HG03439 (cell line): ENCODE results near the gene PDZRN3.

ENCODE experiments used
- ATAC-seq: cut with Tn5 transposase; IDR thresholded peaks from one replicate; pipeline ENCODE4 v1.9.1; 2021; ENCODE audit warnings: mild to moderate bottlenecking, moderate library complexity; ENCODE audit not compliant: unreplicated experiment

The PDZRN3 gene

DNA sequence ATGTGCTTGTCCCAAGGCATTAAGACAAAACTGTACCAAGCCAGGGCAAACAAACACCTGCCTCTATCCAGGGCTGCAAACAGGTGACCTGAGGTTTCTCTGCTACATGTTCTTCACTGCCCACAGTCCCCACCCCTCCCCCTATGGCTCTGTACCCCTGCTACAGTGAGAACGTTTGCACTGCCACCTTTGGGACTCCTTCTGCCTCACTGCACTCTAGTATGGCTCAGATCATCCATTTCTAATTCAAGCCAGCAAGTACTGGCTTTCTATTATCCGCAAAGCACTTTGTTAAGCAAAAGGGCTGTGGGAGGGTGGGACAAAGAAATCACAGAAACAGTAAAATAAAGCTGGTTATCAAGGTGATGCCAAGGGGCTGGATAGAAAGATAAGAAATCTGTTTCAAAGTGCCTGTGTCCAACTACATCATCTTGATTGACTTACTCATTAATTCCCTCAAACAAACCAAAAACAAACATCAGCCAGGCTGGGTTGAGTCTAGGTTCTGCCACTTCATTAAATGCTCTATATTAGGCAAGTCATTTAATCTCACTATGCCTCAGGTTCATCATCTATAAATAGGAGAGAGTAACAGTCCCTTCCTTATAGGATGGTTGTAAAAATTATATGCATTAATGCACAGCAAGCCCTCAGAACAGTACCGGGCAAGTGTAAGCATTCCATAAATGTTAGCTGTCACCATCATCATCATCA lies 95.3 kb downstream of the PDZRN3 start:
- no peak for ATAC-seq

DNA sequence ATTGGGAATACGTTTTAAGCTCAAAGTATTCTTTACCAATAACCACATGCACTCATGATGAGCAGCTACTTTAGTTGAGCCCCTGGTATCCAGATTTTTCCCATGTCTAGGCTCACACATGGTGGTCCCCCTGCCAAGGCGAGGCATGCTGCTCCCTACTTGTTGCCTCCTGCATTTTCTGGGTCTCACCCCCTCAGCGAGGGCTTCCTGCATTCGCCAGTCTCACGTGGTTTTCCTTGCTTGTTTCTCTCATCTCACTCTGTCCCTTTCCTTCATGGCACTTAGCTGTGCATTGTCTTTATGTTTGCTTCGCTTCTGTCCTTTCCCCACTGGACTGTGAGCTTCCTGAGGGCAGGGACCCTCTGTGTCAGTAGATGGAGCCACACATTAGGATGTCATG lies 99.2 kb downstream of the PDZRN3 start:
- no peak for ATAC-seq

DNA sequence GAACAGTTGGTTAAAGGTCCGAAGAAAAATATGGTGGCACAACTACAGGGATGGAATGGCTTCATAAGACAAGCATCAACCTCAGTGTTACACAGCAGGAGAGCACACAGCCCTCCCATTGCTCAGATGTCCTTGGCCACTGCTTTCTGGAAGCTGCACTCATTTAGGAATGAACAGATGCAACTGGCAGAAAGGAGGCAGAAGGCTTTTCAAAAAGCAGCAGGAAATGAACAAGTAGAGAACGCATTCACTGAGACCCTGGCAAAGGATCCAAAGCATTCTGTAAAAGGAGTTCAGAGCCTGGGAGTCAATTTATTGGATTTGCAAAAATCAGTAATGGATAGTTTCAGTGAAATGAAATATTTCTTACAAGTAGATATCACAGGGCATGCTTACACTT lies 101.1 kb downstream of the PDZRN3 start:
- ATAC-seq = no peak

DNA sequence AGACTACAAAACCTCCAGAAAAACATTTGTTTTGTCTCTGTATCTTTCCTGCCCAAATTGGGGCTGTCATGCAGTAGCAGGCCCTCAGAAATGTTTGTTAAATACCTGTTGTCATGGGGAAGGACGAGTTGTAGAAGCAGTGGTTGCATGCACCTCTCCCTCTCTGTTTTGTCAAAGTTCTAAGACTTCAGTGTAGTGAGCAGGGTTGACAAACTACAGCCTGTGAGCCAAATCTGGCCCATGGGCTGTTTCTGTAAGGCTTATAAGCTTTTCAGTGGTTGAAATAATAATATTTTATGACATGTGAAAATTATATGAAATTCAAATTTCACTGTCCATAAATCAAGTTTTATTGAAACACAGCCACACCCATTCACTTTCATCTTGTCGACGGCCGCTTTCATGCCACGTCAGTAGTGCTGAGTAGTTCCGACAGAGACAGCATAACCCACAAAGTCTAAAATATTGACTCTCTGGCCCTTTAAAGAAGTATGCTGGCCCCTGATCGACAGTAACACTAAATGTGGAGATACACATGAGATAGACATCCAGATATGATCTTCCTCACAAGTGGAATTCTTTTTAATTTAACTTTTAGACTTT lies 102.9 kb downstream of the PDZRN3 start:
- no peak for ATAC-seq

DNA sequence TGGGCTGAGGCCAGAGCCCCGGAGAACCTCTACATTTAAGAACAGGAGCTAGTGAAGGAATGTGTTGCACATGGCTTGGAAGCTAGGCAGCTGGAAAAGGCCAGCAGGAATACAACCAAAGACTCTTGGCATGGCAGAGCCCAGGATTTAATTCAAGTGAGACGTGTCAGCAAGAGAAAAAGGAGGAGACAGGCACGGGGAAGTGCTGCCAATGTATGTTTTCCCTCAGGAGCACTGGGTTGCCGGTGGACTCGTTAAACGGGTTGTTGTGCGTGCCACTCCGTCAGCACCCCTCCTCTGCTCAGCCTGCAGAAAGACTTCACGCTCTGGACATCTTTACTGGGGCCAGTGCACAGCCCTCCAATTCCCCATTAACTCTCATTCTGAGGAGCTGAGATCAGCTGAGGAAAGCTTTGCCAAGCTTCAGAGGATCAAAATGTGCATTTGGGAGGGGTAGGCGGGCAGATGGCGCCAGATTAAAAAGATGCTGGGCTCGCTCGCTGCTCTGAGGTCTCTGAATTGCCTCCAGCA lies 103.7 kb downstream of the PDZRN3 start:
- ATAC-seq = no peak

DNA sequence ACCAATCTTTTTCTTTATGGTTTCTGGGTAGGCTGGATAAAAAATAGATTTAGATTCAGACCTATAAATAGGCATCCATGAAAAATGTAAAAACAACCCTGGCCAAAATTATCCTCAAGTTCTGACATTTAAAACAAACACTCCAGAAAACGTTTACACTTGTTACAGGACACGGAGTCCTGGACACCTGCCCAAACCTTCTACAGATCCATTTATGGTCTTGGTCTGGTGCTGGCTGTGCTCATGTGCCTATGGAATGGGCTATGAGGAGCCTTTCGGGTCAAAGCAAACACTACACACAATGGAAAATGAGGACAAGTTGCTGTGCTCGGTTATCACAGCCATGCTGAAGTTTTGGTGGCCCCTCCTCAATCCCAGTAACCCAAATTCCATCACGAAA lies 108.1 kb downstream of the PDZRN3 start:
- ATAC-seq = no peak

DNA sequence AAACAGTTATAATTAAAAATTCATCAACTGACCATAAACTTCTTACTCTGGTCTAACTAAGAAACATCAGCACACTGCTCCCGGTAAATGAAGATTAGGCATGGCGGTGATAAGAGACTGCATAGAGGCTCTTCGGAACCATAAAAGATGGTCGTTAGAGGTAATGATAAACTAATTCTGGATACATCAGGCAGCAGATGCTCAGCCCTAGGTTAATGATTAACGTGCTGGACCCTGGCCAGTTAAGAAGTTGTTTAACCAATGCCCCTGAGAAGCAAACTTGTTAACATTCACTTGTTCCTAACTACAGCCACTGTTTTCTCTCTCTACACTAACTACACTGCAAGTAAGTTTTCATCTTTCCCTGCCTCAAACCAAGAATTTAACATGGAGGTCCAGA lies 111.5 kb downstream of the PDZRN3 start:
- no peak for ATAC-seq

DNA sequence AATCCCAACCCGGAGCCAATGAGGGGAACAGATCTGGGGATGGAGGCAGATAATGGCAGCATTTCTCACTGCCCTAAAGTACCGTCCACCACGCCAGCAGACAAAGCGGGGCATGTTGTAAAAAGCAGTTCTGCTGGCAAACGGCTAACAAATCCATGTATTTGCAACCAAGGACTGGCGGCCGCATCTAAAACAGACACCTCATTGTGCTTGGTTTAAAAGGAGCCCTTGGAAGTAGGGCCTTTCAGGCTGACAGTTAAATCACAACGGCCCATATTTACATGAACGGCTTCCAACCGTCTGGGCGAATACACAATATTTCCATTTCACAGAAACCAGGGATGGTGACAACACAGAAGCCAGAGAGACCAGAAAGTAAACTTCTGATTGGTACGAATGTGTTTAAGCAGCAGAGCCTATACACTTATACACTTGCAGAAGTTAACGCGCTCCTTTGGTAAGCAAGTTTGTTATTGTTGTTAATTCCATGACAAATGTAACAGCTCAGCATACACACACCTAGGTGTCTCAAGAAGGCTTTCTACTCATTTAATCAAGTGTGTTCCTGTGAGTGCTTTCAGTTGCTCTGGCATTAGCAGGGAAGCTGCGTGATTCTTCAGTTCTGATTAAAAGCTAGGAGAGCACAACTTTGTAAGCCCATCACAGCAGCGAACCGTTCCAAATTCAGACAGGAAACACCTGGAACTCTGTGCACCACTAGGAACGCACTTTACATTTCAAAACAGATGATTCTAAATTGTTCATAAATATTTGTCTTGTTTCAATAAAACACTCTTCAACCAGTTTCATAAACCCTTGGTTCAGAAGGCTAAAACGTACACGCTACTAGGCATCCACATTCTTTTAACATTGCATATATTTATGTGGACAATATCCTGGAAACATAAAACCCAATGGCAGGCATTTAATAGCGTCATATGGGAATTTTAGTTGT lies 112.9 kb downstream of the PDZRN3 start:
- no peak for ATAC-seq

DNA sequence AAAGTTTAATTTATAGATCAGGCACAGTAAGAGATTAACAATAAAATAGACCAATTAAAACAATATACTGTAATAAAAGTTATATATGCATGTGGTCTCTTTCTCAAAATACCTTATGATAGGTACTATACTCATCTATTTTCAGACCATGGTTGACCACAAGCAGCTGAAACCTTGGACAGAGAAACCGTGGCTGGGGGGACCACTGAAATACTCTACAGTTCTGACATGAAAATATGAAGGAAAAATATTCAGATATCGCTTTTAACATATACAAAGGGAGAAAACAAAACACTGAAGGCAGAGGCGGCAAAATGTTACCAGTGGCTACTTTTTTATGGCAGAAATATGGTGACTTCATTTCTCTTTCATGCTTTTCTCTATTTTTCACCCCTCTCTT lies 114.0 kb downstream of the PDZRN3 start:
- no peak for ATAC-seq

DNA sequence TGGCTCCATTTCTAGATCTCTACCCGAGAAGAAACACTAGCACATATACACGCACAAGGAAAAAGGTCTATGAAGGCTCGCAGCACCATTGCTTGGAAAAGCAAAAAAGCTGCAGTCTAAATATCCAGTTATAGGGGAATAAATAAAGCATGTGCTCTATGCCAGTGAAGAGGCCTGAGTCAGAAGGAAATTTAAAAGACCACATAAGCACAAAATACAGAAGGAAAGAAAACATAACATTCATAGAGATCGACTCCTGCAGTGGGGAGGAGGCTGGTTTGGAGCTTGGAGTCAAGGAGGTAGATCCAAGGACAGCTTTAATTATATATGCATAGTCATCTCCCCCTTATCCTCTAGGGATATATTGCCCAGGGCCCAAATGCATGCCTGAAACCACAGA lies 114.4 kb downstream of the PDZRN3 start:
- no peak for ATAC-seq

DNA sequence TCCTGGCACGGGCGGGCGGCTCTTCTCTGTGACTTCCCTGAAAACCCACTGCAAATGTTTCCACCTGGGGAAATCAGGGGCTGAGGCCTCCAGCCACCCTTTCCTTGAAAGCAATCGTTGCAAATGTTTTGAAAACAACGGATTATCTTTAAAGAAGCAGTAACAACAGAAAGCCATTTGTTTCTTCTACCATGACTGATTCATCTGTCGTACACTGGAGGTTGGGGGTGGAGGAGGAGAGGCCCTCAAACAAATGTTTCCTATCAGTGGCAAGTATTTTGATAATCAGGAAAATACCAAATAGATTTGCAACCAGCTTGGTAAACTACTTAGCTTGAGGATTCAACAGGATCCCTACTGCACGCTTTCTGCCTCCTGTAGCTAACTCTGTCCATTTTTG lies 114.9 kb downstream of the PDZRN3 start:
- ATAC-seq = no peak

DNA sequence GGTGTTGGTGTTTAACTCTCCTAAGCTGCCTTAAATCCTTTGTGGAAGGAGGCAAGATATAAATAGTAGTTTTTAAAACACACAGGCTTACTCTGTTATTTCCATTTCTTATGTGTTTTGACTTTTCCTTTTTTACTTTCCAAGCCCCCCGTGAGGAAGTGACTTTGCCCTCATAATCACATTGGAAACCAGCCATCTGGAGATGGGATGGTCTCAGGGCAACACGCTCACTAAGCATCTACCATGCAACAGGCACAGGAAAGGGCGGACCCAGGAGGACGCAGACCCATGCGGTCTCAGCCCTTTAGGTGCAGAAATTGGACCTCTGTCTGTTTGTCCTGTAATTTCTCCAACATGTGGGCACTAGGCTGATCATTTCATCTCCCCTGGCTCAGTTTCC lies 115.7 kb downstream of the PDZRN3 start:
- no peak for ATAC-seq

DNA sequence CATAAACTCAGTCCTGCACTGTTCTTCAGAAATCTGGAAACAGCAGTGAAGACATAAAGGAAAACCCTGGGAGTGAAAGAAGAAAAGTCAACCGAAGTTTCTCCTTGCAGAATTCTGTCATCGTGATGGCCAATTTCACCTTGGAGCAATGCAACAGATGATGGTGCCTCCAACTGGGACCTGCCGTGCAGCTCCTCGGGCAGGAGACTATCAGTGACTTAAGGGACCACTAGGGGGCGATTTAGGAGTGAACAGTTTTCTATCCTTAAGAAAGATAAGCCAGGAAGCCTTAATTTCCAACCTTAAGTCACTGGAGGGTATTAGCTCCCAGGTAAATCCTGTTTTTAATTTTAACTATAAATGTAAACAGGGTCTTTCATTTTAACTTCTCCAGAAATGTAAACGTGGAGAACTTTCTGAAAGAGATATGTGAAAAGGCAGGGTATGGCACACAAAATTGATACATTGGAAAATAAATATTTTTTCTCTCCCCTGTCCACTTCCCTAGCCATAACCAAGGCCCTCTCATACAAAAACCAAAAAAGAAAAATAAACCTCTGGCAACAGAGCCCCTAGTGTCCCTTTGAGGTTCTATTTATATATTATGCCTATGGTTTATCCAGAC lies 116.3 kb downstream of the PDZRN3 start:
- peak; percentile 53 for ATAC-seq

DNA sequence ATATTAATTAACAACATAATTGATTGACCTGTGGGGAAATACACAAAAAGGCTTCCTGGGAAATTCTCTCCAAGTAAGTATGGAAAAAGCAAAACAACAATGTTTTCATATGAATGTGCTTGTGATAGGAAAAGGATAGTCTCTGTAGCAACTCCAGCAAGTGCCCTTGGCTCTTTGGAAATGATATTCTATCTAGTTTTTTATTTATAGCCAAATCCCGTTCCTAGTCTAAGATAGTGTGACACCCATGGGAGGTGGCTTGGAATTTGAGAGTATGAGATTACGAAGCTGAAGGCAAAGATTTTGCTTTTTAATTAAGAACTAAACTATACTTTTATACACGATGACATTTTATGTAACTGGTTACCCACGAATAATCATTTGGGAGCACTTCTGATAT lies 119.9 kb downstream of the PDZRN3 start:
- ATAC-seq = no peak

DNA sequence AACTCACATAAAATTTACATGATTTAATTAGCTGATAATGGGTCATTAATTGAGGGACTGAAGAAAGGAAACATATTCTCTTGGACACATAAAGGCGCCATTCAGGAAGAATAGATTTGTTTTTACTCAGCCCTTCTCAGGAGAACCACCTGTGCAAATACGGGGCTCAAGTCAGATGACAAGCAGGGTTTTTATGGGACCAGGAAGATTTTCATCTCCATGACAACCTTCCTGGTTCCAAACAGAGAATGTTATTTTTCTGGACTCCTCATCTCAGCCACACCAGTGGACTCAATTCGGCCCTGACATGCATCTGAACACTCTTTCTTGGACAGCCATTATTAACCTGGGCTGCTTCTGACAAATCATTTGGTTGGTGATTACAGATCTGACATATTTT lies 120.5 kb downstream of the PDZRN3 start:
- ATAC-seq = no peak

DNA sequence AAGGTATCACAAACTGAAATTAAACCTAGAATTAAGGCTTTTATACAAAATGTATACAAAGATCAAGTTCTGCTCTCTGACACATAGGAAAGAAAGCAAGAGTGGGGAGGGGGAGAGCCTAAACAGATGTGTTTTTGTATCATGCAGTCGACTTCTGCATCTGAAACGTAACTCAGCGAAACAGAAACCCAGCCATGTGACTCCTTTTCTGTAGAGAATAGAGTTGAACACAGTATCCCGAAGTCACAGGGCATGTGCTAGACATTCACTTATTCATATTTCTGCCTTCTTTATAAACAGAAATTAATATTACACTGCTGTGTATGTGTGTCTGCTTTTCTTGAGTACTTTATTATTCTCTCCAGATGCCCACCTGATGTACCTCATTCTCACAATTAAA lies 121.0 kb downstream of the PDZRN3 start:
- ATAC-seq = peak; percentile 38

DNA sequence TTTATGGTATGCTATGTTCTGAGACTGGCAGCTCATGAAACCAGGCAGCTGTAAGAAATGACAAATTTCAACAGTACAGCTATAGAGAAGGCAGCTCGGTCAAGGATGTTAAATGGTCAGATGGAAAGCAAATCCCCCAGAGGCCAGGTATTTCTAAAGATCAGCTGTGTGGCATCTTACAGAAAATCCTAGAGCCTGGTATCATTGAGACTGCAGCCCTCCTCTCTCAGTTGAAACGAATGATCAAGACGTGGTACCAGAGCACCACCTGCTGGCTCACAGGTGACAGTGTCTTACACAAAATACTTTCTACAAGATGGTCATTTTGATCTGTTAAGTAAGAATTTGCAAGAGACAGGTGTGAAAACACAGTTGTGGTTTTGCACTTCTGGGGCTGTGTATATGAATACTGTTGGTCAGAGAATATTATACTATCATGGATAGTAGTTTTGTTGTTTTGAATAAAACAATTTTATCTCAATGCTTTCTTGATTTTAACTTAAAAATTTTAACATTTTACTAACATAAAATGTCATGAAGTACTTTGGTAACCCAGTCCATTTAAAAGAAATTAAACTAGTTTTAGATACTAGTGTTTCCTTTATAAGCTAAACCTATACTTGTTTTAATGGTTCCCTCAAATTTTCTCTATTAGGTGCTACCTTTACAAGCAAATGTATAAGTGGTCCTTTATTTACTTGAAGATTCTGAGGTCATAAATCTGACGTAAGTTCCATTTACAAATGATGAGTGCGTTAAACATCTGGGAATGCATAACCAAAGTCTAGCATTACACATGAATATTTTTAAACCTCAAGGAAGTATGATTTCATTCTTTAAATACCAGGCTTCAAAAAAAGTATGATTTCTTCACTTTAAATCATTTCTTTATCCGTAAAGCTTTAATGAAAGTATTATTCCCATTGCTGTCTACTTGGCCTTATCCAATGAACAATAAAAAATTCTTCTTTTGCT lies 121.8 kb downstream of the PDZRN3 start:
- peak; percentile 55 for ATAC-seq

DNA sequence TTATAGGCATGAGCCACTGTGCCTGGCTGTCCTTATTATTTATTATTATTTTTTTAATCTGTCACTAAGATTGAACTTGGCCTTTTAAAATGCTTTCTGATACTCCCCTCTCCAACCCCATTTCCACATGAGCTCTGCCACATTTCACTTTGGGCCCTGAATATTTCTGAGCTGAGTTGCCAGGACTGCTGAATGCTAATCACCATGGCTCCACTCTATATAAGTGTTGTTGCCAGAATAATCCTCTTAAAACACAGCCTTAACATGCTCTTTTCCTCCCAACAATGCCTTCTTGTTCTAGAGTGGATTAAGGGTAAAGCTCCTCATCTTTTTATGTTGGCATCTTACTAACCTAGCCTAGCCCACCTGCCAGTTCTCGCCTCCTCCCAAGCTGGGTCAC lies 124.4 kb downstream of the PDZRN3 start:
- no peak for ATAC-seq

DNA sequence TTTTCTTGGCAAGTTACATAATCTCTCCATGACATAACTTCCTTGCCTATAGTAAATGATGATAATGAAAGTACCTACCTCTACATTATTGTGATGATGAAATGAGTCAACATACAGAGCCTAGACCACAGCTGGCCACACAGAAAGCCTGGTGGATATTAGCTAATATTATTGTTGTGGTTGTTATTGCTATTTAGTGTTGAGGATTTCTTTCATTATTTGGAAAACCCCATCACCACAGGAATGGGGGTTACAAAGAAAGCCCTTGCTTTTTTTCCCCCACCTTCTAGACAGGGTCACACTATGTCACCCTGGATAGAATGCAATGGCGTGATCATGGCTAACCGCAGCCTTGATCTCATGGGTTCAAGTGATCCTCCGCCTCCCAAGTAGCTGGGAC lies 125.0 kb downstream of the PDZRN3 start:
- ATAC-seq = peak; percentile 62
